ENCODE data around the gene DOK4.

The DOK4 gene

DNA sequence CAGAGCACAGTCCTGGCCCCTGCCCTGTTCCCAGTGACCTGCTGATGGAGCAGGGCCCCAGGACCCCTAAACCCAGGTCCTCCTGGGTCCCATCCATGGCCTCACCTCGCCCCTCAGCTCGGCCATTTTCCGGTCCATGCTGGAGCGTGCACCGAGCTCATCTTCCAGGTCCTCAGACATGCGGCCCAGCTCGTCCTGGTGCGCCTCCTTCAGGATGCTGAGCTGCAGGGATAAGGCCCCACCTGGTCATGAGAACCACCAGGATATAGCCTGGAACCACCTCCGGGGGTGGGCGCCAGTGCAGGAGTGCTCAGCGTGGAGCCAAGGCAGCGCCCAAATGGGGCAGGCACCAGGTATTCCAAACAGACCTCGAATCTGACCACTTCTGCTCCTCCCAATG, 32.2 kb upstream of the DOK4 start:
- no peak for TF ChIP-seq ZFX (IDR thresholded peaks at IDR 0.05; ENCODE audit: borderline replicate concordance)
- TF ChIP-seq, protein P1, sequence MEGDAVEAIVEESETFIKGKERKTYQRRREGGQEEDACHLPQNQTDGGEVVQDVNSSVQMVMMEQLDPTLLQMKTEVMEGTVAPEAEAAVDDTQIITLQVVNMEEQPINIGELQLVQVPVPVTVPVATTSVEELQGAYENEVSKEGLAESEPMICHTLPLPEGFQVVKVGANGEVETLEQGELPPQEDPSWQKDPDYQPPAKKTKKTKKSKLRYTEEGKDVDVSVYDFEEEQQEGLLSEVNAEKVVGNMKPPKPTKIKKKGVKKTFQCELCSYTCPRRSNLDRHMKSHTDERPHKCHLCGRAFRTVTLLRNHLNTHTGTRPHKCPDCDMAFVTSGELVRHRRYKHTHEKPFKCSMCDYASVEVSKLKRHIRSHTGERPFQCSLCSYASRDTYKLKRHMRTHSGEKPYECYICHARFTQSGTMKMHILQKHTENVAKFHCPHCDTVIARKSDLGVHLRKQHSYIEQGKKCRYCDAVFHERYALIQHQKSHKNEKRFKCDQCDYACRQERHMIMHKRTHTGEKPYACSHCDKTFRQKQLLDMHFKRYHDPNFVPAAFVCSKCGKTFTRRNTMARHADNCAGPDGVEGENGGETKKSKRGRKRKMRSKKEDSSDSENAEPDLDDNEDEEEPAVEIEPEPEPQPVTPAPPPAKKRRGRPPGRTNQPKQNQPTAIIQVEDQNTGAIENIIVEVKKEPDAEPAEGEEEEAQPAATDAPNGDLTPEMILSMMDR (IDR thresholded peaks at IDR 0.05), result no peak
- H3K27ac ChIP-seq, result no peak overlapping the region

DNA sequence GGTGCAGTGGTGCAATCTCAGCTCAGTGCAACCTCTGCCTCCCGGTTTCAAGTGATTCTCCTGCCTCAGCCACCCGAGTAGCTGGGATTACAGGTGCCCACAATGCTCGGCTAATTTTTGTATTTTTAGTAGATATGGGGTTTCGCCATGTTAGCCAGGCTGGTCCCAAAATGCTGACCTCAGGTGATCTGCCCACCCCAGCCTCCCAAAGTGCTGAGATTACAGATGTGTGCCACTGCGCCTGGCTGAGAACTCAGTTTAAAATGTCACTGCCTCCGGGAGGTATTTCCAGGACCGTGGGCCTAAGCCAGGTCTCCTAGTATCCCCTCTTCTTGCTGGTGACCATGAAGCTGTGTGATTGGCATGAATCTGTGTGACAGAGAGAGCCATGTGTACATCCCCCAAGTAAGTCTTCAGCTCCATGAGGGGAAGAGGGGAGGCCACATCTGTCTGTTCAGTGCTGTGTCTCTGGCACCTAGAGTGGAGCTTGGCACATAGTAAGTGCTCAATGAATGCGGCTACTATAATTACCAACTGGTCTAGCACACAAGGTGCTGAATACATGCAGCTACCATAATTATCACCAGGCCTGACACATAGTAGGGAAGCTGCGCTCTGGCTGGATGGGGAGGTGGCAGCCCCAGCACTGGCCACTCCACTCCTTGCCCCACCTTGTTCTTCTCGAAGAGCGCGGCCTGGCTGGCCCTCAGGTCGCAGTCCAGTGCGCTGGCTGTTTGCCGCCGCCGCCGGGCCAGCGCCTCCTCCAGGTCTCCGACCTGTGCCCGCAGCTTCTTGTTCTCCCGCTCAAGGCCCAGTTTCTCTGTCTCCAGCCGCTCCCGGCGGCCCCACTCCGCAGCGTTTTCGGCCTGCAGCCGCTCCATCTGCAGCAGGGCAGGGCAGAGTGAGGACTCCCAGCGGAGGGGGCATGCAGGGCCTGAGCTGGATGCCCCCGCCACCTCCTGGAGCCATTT, 31.4 kb upstream of the DOK4 start:
- TF ChIP-seq ZFX (IDR thresholded peaks at IDR 0.05; ENCODE audit: borderline replicate concordance), result no peak
- TF ChIP-seq, protein P1 (IDR thresholded peaks at IDR 0.05), result no peak
- H3K27ac ChIP-seq, result no peak overlapping the region

DNA sequence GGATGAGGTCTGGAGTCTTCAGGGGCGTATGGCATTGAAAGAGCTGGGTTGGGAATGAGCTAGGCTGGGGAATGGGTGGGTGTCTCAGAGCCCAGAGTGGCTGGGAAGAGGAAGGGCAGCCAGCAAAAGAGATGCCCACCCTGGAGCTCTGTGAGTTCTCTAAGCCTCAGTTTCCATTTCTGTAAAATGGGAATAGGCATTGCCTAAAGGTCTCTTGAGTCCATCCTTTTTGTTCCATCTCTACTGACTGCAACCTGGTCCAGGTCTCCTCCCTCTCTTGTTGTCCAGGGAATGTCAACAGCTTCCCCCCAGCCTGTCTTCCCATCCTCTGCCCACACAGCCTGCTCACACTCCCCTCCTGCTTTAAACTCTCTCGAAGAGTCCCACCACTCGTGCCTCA, 30.5 kb upstream of the DOK4 start:
- H3K27ac ChIP-seq, result no peak overlapping the region
- TF ChIP-seq, protein P1 (IDR thresholded peaks at IDR 0.05), result no peak
- TF ChIP-seq ZFX (IDR thresholded peaks at IDR 0.05; ENCODE audit: borderline replicate concordance), result no peak

DNA sequence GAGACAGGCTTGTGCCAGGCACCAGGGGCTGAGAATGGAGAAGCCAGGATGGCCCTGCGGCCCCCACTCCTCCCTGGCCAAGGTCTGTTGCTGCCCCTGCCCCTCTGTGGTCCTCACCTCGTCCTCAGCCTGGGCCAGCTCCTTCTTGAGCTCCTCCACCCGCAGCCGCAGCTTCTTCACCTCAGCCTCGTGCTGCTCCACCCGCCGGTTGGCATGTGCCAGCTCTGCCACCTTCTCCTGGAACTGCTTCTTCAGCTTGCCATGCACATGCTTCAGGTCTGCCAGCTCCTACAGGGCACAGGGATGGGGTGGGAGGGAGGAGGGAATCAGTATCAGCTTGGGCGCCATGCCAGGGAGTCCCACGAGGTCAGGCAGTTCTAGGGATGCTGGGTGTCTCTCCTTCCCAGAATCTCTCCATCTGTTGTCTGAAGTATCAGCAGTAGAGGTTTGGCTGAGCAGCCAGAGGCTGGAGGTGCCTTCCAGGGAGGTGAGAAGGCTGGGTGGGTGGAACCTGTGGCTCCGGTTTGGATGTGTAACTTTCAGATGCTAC, 30.0 kb upstream of the DOK4 start:
- no peak for TF ChIP-seq ZFX (IDR thresholded peaks at IDR 0.05; ENCODE audit: borderline replicate concordance)
- TF ChIP-seq, protein P1 (IDR thresholded peaks at IDR 0.05), result no peak
- no peak overlapping the region for H3K27ac ChIP-seq

DNA sequence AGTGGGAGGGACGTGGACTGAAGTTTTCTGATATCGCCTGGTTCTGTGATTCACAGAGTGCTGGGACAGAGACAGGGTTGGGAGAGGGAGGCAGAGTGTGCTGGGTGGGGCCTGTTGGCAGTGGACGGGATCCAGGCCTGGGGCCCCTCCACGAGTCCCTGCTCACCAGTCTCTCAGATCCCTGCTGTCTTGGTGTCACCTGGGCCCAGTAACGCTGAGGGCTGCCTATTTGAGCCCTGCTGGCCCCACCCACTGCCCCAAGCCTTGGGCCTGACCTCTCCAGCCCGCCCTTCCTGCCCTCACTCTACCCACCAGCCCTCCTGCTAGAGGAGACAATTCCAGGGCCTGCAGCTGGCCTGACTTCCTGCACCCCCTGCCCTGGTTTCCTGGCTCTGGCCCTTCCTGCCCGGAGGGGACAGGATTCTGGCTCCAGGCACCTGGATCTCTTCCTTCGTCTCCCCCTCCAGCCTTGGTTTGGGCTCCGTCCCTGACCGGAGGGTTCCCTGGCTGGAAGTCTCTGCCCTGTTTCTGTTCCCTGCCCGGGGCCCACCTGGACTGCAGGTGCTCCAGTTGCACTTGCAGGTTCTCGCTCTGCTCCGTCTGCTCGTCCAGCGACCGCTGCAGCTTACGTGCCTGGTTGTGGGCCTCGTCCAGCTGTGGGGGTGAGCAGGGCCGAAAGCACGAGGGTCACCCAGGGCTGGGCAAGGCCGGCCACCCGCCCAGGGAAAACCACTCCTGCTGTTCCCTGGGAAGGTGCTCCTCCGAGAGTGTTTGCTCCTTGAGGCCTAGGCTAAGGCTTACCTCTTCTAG, 28.7 kb upstream of the DOK4 start:
- TF ChIP-seq, protein P1 (IDR thresholded peaks at IDR 0.05), result no peak
- no peak for TF ChIP-seq ZFX (IDR thresholded peaks at IDR 0.05; ENCODE audit: borderline replicate concordance)
- H3K27ac ChIP-seq, result no peak overlapping the region

DNA sequence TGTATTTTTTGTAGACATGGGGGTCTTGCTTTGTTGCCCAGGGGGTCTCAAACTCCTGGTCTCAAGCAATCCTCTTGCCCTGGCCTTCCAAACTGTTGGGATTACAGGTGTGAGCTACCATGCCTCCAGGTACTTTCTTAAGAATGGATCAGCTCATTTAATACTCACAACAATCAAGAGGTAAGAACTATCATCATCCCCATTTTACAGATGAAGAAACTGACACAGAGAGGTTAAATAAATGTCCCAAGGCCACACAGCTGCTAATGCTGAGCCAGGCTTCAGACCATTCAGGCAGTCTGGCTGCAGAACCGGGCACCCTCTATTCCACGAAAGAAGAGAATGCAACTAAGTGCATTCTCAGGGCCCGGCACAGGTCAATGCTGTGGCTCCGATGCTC, 28.1 kb upstream of the DOK4 start:
- TF ChIP-seq ZFX (IDR thresholded peaks at IDR 0.05; ENCODE audit: borderline replicate concordance), result no peak
- TF ChIP-seq, protein P1 (IDR thresholded peaks at IDR 0.05), result no peak
- H3K27ac ChIP-seq, result no peak overlapping the region

All from 22Rv1 (cell line).